Measurements from ENCODE around the gene MACROD2. TPM values are rescaled to one million over a fixed set of nuclear protein-coding genes. Genes with fewer than 3 reads are reported as not detected.
"Not testable (repeated sequence)": the region's sequence is repeated elsewhere in the genome, so short reads cannot be mapped to it uniquely, and the experiment has no call there.

Gene MACROD2
- polyA plus RNA-seq, 1 experiment: 0.47 TPM

- TF ChIP-seq, protein P1, sequence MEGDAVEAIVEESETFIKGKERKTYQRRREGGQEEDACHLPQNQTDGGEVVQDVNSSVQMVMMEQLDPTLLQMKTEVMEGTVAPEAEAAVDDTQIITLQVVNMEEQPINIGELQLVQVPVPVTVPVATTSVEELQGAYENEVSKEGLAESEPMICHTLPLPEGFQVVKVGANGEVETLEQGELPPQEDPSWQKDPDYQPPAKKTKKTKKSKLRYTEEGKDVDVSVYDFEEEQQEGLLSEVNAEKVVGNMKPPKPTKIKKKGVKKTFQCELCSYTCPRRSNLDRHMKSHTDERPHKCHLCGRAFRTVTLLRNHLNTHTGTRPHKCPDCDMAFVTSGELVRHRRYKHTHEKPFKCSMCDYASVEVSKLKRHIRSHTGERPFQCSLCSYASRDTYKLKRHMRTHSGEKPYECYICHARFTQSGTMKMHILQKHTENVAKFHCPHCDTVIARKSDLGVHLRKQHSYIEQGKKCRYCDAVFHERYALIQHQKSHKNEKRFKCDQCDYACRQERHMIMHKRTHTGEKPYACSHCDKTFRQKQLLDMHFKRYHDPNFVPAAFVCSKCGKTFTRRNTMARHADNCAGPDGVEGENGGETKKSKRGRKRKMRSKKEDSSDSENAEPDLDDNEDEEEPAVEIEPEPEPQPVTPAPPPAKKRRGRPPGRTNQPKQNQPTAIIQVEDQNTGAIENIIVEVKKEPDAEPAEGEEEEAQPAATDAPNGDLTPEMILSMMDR (IDR thresholded peaks at IDR 0.05; ENCODE audit: insufficient read depth, low read depth, low read length): no peak
- no peaks in the 10 kb centered on the region for H3K27me3 ChIP-seq (ENCODE audit: control insufficient read depth, insufficient read depth, low read length)
- H3K4me3 ChIP-seq (ENCODE audit: low read depth, low read length): no peak overlapping the region
- no peak for DNase-seq (ENCODE audit: low read depth)
- POLR2A ChIA-PET: no interaction called here
- H3K36me3 ChIP-seq (ENCODE audit: control insufficient read depth, insufficient read depth, low read length): no peaks in the 10 kb centered on the region
- CTCF ChIA-PET: no interaction called here
These were observed 1127.3 kb downstream of the MACROD2 start for GRCh38 chr20:15122613-15123012.

DNA sequence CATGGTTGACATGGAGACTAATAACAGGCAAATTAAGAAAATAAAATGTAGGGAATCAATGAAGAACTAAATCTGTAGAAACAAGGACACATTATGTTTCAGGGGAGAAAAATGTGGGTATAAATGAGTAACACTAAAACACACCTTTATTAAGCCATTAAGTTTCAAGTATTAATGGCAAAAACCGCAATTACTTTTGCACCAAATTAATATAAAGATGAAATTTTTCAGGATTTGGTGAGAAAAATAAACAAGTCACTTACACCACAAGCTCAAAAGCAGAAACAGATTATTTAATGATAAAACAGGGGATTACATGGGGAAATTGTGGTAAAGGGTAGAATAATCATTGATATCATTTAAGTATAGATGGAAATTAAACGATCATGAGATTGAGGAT lies 1135.9 kb downstream of the MACROD2 start:
- DNase-seq (ENCODE audit: low read depth): no peak
- ChIA-PET POLR2A (no interaction called here), CTCF (no interaction called here)
- H3K27me3 ChIP-seq (ENCODE audit: control insufficient read depth, insufficient read depth, low read length): no peaks in the 10 kb centered on the region
- no peaks in the 10 kb centered on the region for H3K36me3 ChIP-seq (ENCODE audit: control insufficient read depth, insufficient read depth, low read length)
- TF ChIP-seq, protein P1 (IDR thresholded peaks at IDR 0.05; ENCODE audit: insufficient read depth, low read depth, low read length): no peak
- H3K4me3 ChIP-seq (ENCODE audit: low read depth, low read length): no peak overlapping the region

GRCh38 chr20:15138548-15139126 lies 1143.3 kb downstream of the MACROD2 start:
- POLR2A ChIA-PET: no interaction called here
- Histone ChIP-seq H3K27me3 (ENCODE audit: control insufficient read depth, insufficient read depth, low read length) (no peaks in the 10 kb centered on the region), H3K36me3 (ENCODE audit: control insufficient read depth, insufficient read depth, low read length) (no peaks in the 10 kb centered on the region), H3K4me3 (ENCODE audit: low read depth, low read length) (no peak overlapping the region)
- DNase-seq (ENCODE audit: low read depth): no peak
- CTCF ChIA-PET: no interaction called here
- TF ChIP-seq, protein P1 (IDR thresholded peaks at IDR 0.05; ENCODE audit: insufficient read depth, low read depth, low read length): no peak

DNA sequence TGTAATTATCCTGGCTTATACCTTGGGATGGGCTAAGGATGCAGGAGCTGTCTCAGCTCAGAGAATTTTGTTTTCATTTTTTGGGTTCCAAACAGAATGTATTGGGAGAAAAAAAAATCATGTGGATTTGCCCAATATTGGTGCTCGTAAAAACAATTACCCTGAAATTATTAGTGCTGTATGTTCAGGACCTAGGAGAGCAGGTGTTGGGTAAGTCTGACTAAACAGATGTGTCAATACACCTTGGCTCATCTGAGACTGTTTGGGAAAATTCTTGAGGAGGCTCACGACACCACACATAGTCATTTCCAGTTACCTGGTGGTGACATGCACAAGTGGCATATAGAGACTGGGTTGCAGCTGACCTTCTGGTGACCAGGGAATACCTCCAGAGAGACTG lies 1144.2 kb downstream of the MACROD2 start:
- H3K36me3 ChIP-seq (ENCODE audit: control insufficient read depth, insufficient read depth, low read length): no peaks in the 10 kb centered on the region
- H3K4me3 ChIP-seq (ENCODE audit: low read depth, low read length): no peak overlapping the region
- TF ChIP-seq, protein P1 (IDR thresholded peaks at IDR 0.05; ENCODE audit: insufficient read depth, low read depth, low read length): no peak
- ChIA-PET CTCF (no interaction called here), POLR2A (no interaction called here)
- H3K27me3 ChIP-seq (ENCODE audit: control insufficient read depth, insufficient read depth, low read length): no peaks in the 10 kb centered on the region
- no peak for DNase-seq (ENCODE audit: low read depth)

DNA sequence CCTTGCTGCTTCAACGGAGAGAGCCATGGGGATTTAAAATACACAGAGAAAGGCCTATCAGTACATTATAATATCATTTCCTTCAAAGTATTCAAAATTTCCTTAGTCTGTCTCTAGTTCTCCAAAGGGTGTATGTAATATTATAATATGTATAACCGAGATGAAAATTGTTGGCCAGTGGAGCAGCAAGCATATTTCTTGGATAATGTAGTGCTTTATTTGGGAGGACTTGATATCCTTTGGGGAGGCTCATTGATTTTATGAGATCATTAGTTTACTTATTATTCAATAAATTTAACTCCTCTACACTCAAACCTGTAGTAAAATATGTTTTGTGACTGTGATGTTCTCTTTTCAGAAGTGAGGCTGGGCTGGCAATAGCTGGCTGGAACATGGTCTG lies 1145.0 kb downstream of the MACROD2 start:
- H3K27me3 ChIP-seq (ENCODE audit: control insufficient read depth, insufficient read depth, low read length): no peaks in the 10 kb centered on the region
- CTCF ChIA-PET: no interaction called here
- POLR2A ChIA-PET: no interaction called here
- no peak overlapping the region for H3K4me3 ChIP-seq (ENCODE audit: low read depth, low read length)
- no peak for DNase-seq (ENCODE audit: low read depth)
- no peaks in the 10 kb centered on the region for H3K36me3 ChIP-seq (ENCODE audit: control insufficient read depth, insufficient read depth, low read length)
- TF ChIP-seq, protein P1 (IDR thresholded peaks at IDR 0.05; ENCODE audit: insufficient read depth, low read depth, low read length): no peak

- POLR2A ChIA-PET; H3K27me3 ChIP-seq (ENCODE audit: control insufficient read depth, insufficient read depth, low read length); H3K4me3 ChIP-seq (ENCODE audit: low read depth, low read length); H3K36me3 ChIP-seq (ENCODE audit: control insufficient read depth, insufficient read depth, low read length); DNase-seq (ENCODE audit: low read depth); CTCF ChIA-PET: not testable (repeated sequence)
These were observed 1145.6 kb downstream of the MACROD2 start for GRCh38 chr20:15140940-15141339.

Measured in BJ (cell line).